SK-N-SH treated with all-trans-retinoic acid at 6 μM for 48 hours (cell line): ENCODE results near the gene PUM2.

Source experiments
- ATAC-seq: fragments of 200-7000 bp; cut with Tn5 transposase; 3 replicates; pipeline ENCODE4 v1.9.1; 2020; ENCODE audit warnings: mild to moderate bottlenecking, moderate library complexity
- ARNTL ChIP-seq: fragments of 450-650 bp; formaldehyde crosslinking; IDR thresholded peaks from 2 replicates; pipeline ENCODE4 v1.5.0; 2020; ENCODE audit warnings: low read depth, mild to moderate bottlenecking, moderate library complexity, borderline replicate concordance
- BACH2 ChIP-seq: fragments of 250-450 bp; sonication (Bioruptor Pico); IDR thresholded peaks from 2 replicates; pipeline ENCODE4 v1.9.0; 2021; ENCODE audit warnings: mild to moderate bottlenecking, borderline replicate concordance
- CSDC2 ChIP-seq: fragments of 250-450 bp; sonication (Bioruptor Pico); IDR thresholded peaks from 2 replicates; pipeline ENCODE4 v1.5.0; 2020; ENCODE audit warnings: mild to moderate bottlenecking, moderate library complexity
- ESRRG ChIP-seq: fragments of 250-450 bp; sonication (Bioruptor Pico); IDR thresholded peaks from 2 replicates; pipeline ENCODE4 v1.6.1; 2021; ENCODE audit warnings: mild to moderate bottlenecking
- GLIS3 ChIP-seq: fragments of 250-450 bp; sonication (Bioruptor Pico); IDR thresholded peaks from 2 replicates; pipeline ENCODE4 v1.5.0; 2020; ENCODE audit warnings: mild to moderate bottlenecking, moderate library complexity
- ISL1 ChIP-seq: fragments of 250-450 bp; sonication (Bioruptor Pico); IDR thresholded peaks from 2 replicates; pipeline ENCODE4 v2.1.2; 2022; ENCODE audit warnings: mild to moderate bottlenecking, moderate library complexity
- OSR1 ChIP-seq: fragments of 250-450 bp; sonication (Bioruptor Pico); IDR thresholded peaks from 2 replicates; pipeline ENCODE4 v1.8.0; 2022; ENCODE audit warnings: moderate library complexity, mild to moderate bottlenecking, inconsistent platforms
- PATZ1 ChIP-seq: fragments of 250-450 bp; sonication (Bioruptor Pico); IDR thresholded peaks from 2 replicates; pipeline ENCODE4 v1.8.0; 2020; ENCODE audit warnings: mild to moderate bottlenecking, moderate library complexity, borderline replicate concordance
- POU6F1 ChIP-seq: fragments of 250-450 bp; sonication (Bioruptor Pico); IDR thresholded peaks from 2 replicates; pipeline ENCODE4 v1.8.0; 2021; ENCODE audit warnings: low read depth, mild to moderate bottlenecking, moderate library complexity, borderline replicate concordance
- PPARA ChIP-seq: fragments of 250-450 bp; sonication (Bioruptor Pico); IDR thresholded peaks from 2 replicates; pipeline ENCODE4 v1.5.0; 2020; ENCODE audit warnings: mild to moderate bottlenecking, borderline replicate concordance
- RARB ChIP-seq: fragments of 250-450 bp; sonication (Bioruptor Pico); IDR thresholded peaks from 2 replicates; pipeline ENCODE4 v1.8.0; 2021; ENCODE audit warnings: mild to moderate bottlenecking, moderate library complexity
- TCF4 ChIP-seq: fragments of 250-450 bp; sonication (Bioruptor Pico); IDR thresholded peaks from 2 replicates; pipeline ENCODE4 v1.8.0; 2021; ENCODE audit warnings: mild to moderate bottlenecking, moderate library complexity, borderline replicate concordance
- TOX ChIP-seq: fragments of 250-450 bp; sonication (Bioruptor Pico); IDR thresholded peaks from 2 replicates; pipeline ENCODE4 v1.8.0; 2021; ENCODE audit warnings: mild to moderate bottlenecking, moderate library complexity, borderline replicate concordance
- TSHZ2 ChIP-seq: fragments of 250-450 bp; sonication (Bioruptor Pico); IDR thresholded peaks from 2 replicates; pipeline ENCODE4 v1.5.0; 2020; ENCODE audit warnings: mild to moderate bottlenecking, moderate library complexity
- ZC3H10 ChIP-seq: fragments of 250-450 bp; sonication (Bioruptor Pico); IDR thresholded peaks from 2 replicates; pipeline ENCODE4 v1.5.1; 2021; ENCODE audit warnings: mild to moderate bottlenecking, moderate library complexity
- ZFP3 ChIP-seq: fragments of 250-450 bp; sonication (Bioruptor Pico); IDR thresholded peaks from 2 replicates; pipeline ENCODE4 v1.5.0; 2020; ENCODE audit warnings: mild to moderate bottlenecking, moderate library complexity
- ZFP30 ChIP-seq: fragments of 450-650 bp; formaldehyde crosslinking; IDR thresholded peaks from 2 replicates; pipeline ENCODE4 v1.5.0; 2022; ENCODE audit warnings: mild to moderate bottlenecking, moderate library complexity
- ZNF70 ChIP-seq: fragments of 450-650 bp; formaldehyde crosslinking; IDR thresholded peaks from 2 replicates; pipeline ENCODE4 v1.5.0; 2020; ENCODE audit warnings: mild to moderate bottlenecking, moderate library complexity
- ZNF8 ChIP-seq: fragments of 450-650 bp; formaldehyde crosslinking; IDR thresholded peaks from 2 replicates; pipeline ENCODE4 v1.5.0; 2020; ENCODE audit warnings: mild to moderate bottlenecking, moderate library complexity
- TF ChIP-seq, protein P1 (sequence below): fragments of 250-450 bp; sonication (Bioruptor Pico); IDR thresholded peaks from 2 replicates; pipeline ENCODE4 v1.5.1; 2021; ENCODE audit warnings: mild to moderate bottlenecking, moderate library complexity
- TF ChIP-seq, protein P2 (sequence below): fragments of 250-450 bp; sonication (Bioruptor Pico); IDR thresholded peaks from 2 replicates; pipeline ENCODE4 v1.5.1; 2020; ENCODE audit warnings: low read depth, mild to moderate bottlenecking, moderate library complexity

PUM2 gene

GRCh38 chr2:20210462-20210861 lies 140.2 kb downstream of the PUM2 start:
- ATAC-seq = no peak
- no peak for TF ChIP-seq OSR1
- no peak for TF ChIP-seq ZFP30 (CRISPR knock-in tag)
- TF ChIP-seq ZNF8 (CRISPR knock-in tag) = no peak

DNA sequence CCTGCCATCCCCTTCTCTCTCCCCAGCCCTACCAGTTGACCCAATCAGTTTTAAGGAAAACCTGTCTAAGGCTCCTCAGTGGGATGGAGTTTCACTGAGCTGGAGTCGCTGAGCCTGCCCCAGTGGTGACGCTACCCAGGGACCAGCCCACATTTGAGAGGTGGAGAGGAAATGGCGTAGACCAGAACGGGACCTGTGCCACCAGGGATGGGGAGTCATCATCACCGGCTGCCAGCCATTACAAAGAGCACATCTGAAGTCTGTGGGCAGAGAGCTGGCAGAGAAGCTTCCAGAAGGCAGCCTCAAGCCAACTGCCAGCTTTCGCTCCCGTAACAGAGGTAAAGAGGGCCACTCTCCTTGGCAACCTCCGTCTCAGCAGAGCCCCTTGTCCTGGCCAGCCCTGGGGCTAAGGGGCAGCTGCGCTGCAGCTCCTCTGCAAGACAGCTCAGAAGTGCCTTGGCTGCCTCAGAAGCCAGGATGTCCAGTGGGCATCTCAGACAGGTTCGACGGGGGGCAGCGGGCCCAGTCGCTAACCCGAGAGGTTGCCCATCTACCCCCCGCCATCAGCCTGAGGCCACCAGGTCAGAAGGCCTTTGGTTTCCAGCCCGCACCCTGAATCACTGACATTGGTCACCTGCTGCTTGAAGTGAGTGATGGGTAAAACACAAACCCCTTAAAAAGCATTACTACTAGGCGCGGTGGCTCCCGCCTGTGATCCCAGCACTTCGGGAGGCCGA lies 141.1 kb downstream of the PUM2 start:
- no peak for ATAC-seq
- no peak for TF ChIP-seq CSDC2 (CRISPR knock-in tag)
- no peak for TF ChIP-seq POU6F1 (CRISPR knock-in tag)
- no peak for TF ChIP-seq ISL1 (CRISPR knock-in tag)
- no peak for TF ChIP-seq BACH2
- TF ChIP-seq PPARA (CRISPR knock-in tag) = no peak
- no peak for TF ChIP-seq ZNF70 (CRISPR knock-in tag)
- no peak for TF ChIP-seq GLIS3 (CRISPR knock-in tag)
- TF ChIP-seq TCF4 (CRISPR knock-in tag) = no peak
- TF ChIP-seq, all 23 proteins: peak for 0

DNA sequence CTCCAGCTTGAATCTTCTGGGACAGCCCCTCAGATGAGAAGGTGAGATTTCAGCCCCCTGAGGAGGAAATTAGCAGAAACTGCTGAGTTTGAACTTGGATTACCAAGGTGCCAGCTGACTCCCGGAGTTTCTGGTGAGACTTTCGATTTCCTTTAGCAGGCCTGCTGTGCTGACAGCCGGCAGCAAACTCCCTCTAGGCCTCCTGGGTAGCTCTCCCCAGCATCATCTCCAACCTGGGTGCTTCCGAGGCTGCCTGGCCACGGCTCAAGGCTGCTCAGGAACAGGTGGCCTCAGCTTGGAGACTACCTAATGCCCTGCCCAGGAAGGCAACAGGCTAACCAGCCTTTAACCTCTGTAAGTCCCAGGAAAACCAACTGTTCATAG lies 142.2 kb downstream of the PUM2 start:
- ATAC-seq = no peak
- TF ChIP-seq TCF4 (CRISPR knock-in tag) = no peak
- TF ChIP-seq RARB (CRISPR knock-in tag) = no peak
- no peak for TF ChIP-seq TOX
- no peak for TF ChIP-seq CSDC2 (CRISPR knock-in tag)
- TF ChIP-seq PATZ1 (CRISPR knock-in tag) = no peak
- no peak for TF ChIP-seq ZFP3 (CRISPR knock-in tag)
- no peak for TF ChIP-seq ZC3H10 (CRISPR knock-in tag)
- TF ChIP-seq, protein P1, sequence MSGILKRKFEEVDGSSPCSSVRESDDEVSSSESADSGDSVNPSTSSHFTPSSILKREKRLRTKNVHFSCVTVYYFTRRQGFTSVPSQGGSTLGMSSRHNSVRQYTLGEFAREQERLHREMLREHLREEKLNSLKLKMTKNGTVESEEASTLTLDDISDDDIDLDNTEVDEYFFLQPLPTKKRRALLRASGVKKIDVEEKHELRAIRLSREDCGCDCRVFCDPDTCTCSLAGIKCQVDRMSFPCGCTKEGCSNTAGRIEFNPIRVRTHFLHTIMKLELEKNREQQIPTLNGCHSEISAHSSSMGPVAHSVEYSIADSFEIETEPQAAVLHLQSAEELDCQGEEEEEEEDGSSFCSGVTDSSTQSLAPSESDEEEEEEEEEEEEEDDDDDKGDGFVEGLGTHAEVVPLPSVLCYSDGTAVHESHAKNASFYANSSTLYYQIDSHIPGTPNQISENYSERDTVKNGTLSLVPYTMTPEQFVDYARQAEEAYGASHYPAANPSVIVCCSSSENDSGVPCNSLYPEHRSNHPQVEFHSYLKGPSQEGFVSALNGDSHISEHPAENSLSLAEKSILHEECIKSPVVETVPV (CRISPR knock-in tag) = no peak
- no peak for TF ChIP-seq TSHZ2 (CRISPR knock-in tag)
- TF ChIP-seq ESRRG (CRISPR knock-in tag) = no peak
- TF ChIP-seq, protein P2, sequence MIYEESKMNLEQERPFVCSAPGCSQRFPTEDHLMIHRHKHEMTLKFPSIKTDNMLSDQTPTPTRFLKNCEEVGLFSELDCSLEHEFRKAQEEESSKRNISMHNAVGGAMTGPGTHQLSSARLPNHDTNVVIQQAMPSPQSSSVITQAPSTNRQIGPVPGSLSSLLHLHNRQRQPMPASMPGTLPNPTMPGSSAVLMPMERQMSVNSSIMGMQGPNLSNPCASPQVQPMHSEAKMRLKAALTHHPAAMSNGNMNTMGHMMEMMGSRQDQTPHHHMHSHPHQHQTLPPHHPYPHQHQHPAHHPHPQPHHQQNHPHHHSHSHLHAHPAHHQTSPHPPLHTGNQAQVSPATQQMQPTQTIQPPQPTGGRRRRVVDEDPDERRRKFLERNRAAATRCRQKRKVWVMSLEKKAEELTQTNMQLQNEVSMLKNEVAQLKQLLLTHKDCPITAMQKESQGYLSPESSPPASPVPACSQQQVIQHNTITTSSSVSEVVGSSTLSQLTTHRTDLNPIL (CRISPR knock-in tag) = no peak
- no peak for TF ChIP-seq ARNTL (CRISPR knock-in tag)
- TF ChIP-seq ZNF8 (CRISPR knock-in tag) = no peak
- no peak for TF ChIP-seq GLIS3 (CRISPR knock-in tag)
